Skeletal muscle tissue (tissue), 4 donors: ENCODE measurements around the gene CEP104. TPM values are rescaled to one million over a fixed set of nuclear protein-coding genes. Genes with fewer than 3 reads are reported as not detected.
A peak's percentile ranks its signal among the peaks of the same experiment; 100 is the strongest.
"Not testable (repeated sequence)": the region's sequence is repeated elsewhere in the genome, so short reads cannot be mapped to it uniquely, and the experiment has no call there.

Experiments used
- H3K27ac ChIP-seq: one replicate; pipeline ENCODE4 v1.7.0; 2013; ENCODE audit warnings: mild to moderate bottlenecking, low read depth, low read length, inconsistent platforms
- H3K27me3 ChIP-seq, 3 donors: one replicate each; pipeline ENCODE4 v1.7.0; 2013; ENCODE audit warnings: low read length in 3 of 3; ENCODE audit not compliant: control insufficient read depth in 3 of 3, insufficient read depth in 3 of 3
- H3K36me3 ChIP-seq, 3 donors: one replicate each; pipeline ENCODE4 v1.7.0; 2013; ENCODE audit warnings: low read length in 3 of 3; ENCODE audit not compliant: control insufficient read depth in 3 of 3, insufficient read depth in 3 of 3
- H3K4me1 ChIP-seq, 3 donors: one replicate each; pipeline ENCODE4 v1.7.0; 2013; ENCODE audit warnings: low read length in 3 of 3, mild to moderate bottlenecking in 3 of 3; ENCODE audit not compliant: control insufficient read depth in 3 of 3, insufficient read depth in 3 of 3
- H3K4me3 ChIP-seq, 3 donors: one replicate each; pipeline ENCODE4 v1.7.0; 2013; ENCODE audit warnings: low read length in 3 of 3
- H3K9ac ChIP-seq, 3 donors: one replicate each; pipeline ENCODE4 v1.7.0; 2013; ENCODE audit warnings: low read length in 3 of 3, mild to moderate bottlenecking in 3 of 3, moderate library complexity in 2 of 3, low read depth in 1 of 3
- H3K9me3 ChIP-seq, 3 donors: one replicate each; pipeline ENCODE4 v1.7.0; 2013; ENCODE audit warnings: low read length in 3 of 3; ENCODE audit not compliant: control insufficient read depth in 3 of 3
- total RNA-seq: library from RNA; depleted of rRNA; stranded (reverse); fragments of >200 nt; gene quantifications from one replicate; pipeline ENCODE4 v1.2.3, GENCODE V29; 2014
- donor health status: Osteomylitis.

CEP104 gene
- total RNA-seq, 1 donor from 2014 or later: 26.1 TPM

DNA sequence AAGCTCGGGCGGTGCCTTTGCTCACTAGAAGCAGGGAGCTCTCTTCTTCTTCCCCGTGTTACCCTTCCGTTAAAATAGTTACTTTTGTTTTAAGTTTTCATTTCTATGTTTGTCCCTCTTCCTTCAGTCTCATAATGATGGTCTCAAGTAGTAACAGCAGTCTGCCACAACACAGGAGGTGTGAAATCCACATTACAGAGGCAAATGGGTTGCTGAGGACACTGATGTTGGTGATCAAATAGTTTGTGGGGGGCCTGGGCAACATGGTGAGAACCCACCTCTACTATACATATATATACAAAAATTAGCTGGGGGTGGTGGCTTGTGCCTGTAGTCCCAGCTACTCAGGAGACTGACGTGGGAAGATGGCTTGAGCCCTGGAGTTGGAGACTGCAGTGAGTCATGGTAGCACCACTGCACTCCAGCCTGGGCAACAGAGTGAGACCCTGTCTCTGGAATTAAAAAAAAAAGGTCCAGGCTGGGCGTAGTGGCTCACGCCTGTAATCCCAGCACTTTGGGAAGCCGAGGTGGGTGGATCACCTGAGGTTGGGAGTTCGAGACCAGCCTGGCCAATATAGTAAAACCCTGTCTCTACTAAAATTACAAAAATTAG is 46.8 kb downstream of the CEP104 start:
- not testable (repeated sequence) for H3K4me1 ChIP-seq, H3K27me3 ChIP-seq, H3K9me3 ChIP-seq, H3K9ac ChIP-seq, H3K4me3 ChIP-seq, H3K27ac ChIP-seq
- peaks cover 12 to 14% (median 13%) of the 10 kb centered on the region in 3 donors for H3K36me3 ChIP-seq

DNA sequence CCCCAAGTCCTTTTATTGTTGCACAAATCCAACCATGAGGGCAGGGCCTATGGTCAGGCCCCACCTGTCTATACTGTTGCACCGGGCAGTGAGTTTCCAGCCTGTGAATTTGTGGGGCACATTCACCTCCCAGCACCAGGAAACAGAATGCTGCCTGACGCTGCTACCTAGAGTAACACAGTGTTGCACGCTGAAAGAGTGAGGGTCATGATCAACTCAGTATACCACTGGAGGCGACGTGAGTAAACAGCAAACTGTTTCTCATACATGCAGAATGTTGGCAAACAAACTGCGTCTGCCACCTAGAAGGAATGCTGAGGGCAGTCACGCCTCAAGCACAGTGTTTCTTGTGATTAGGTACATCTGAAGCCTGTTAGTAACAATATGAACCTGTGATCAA is 47.3 kb downstream of the CEP104 start:
- no peak overlapping the region for H3K9ac ChIP-seq
- no peaks in the 10 kb centered on the region for H3K4me1 ChIP-seq
- no peaks in the 10 kb centered on the region for H3K9me3 ChIP-seq
- no peak overlapping the region for H3K27ac ChIP-seq
- peaks cover 2 to 12% (median 8%) of the 10 kb centered on the region in 3 donors for H3K27me3 ChIP-seq
- H3K36me3 ChIP-seq: peaks cover 7 to 8% (median 7%) of the 10 kb centered on the region in 3 donors
- H3K4me3 ChIP-seq: no peak overlapping the region

DNA sequence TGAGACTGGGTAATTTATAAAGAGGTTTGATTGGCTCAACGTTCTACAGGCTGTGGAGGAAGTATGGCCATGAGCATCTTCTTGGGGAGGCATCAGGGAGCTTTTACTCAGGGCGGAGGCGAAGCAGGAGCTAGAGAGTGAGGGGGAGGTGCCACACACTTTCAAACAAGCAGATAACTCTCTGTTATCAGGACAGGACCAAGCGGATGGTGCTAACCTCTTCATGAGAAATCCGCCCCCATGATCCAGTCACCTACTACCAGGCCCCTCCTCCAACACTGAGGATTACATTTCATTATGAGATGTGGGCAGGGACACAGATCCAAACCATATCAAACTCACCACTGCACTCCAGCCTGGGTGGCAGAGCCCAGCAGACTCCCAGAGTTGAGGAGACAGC is 49.2 kb downstream of the CEP104 start:
- no peaks in the 10 kb centered on the region for H3K36me3 ChIP-seq
- H3K27me3 ChIP-seq: peaks cover 8 to 21% (median 15%) of the 10 kb centered on the region in 3 donors
- H3K9me3 ChIP-seq: no peaks in the 10 kb centered on the region
- H3K9ac ChIP-seq: no peak overlapping the region
- H3K27ac ChIP-seq: no peak overlapping the region
- no peak overlapping the region for H3K4me3 ChIP-seq
- no peaks in the 10 kb centered on the region for H3K4me1 ChIP-seq

DNA sequence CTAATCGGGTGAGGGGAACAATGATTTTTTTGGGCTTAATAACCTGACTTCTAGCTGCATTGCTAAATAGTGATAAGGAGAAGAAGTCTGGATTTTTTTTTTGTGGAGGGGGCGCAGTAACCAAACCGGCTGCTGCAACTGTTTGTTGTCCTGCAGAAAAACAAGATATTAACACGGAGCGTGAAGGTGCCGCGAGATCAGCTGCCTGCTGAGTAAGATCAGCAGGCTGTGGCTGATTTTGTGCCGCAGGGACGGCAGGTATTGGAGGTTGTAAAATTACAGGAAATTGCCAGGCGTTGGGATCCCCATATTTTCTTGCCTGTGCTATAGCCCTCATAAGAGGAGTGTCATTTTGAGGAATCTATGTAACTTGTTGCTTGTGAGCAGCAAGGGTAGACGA is 52.0 kb downstream of the CEP104 start:
- Histone ChIP-seq H3K4me3 (no peak overlapping the region), H3K27ac (no peak overlapping the region), H3K36me3 (no peaks in the 10 kb centered on the region), H3K9me3 (no peaks in the 10 kb centered on the region), H3K27me3 (peaks cover 8 to 26% (median 20%) of the 10 kb centered on the region in 3 donors), H3K4me1 (peaks cover 0 to 2% (median 0%) of the 10 kb centered on the region in 3 donors), H3K9ac (no peak overlapping the region)

DNA sequence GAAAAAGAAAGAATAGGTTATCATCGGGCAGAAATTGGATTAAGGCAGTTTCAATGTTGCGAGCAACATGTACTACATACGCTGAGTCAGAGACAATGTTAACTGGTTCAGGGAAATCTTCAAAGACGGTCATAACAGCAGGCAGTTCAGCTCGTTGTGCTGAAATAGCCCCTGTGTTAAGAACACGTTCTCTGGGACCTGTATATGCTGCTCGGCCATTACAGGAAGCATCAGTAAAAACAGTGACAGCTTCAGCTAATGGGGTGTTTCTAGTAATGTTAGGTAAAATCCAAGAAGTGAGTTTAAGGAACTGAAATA is 52.4 kb downstream of the CEP104 start:
- H3K27me3 ChIP-seq: peaks cover 8 to 31% (median 24%) of the 10 kb centered on the region in 3 donors
- H3K27ac ChIP-seq, H3K9ac ChIP-seq, H3K4me1 ChIP-seq, H3K9me3 ChIP-seq, H3K36me3 ChIP-seq, H3K4me3 ChIP-seq: not testable (repeated sequence)

DNA sequence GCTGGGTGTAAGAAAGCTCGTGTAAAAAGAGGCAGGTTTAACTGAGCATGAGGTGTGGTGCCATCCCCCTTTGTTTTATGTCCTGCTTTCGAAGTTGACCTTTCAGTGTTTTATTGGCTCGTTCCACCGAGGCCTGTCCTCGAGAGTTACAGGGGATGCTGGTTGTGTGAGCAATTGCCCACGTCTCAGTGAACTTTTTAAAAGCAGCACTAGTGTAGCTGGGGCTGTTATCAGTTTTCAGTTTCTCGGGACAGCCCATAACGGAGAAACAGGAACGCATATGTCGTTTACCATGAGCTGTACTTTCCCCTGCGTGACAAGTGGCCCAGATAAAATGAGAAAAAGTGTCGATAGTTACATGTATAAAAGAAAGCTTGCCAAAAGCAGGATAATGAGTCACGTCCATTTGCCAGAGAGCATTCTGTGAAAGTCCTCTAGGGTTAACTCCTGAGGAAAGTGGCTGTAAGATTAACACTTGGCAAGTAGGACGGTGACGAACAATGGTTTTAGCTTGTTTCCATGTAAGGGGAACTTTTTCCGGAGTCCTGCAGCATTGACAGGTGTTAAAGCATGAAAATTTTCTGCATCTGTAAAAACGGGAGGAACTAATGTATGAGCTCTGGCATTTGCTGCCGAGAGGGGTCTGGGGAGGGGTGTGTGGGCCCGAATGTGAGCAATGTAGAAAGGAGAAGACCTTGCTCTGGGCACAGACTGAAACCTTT is 52.9 kb downstream of the CEP104 start:
- Histone ChIP-seq H3K9ac (no peak overlapping the region), H3K27ac (no peak overlapping the region), H3K27me3 (peaks cover 8 to 31% (median 24%) of the 10 kb centered on the region in 3 donors), H3K4me1 (peaks cover 0 to 2% (median 0%) of the 10 kb centered on the region in 3 donors), H3K4me3 (no peak overlapping the region), H3K9me3 (no peaks in the 10 kb centered on the region), H3K36me3 (no peaks in the 10 kb centered on the region)

DNA sequence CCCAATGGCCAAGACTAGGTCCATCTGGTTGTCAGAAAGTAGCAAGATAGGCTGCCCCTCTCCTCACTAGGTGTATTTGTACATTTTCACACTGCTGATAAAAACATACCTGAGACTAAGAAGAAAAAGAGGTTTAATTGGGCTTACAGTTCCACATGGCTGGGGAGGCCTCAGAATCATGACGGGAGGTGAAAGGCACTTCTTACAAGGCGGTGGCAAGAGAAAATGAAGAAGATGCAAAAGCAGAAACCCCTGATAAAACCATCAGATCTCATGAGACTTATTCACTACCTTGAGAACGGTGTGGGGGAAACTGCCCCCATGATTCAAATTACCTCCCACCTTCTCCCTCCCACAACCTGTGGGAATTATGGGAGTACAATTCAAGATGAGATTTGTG is 56.2 kb downstream of the CEP104 start:
- peaks cover 7 to 26% (median 24%) of the 10 kb centered on the region in 3 donors for H3K27me3 ChIP-seq
- not testable (repeated sequence) for H3K9ac ChIP-seq

DNA sequence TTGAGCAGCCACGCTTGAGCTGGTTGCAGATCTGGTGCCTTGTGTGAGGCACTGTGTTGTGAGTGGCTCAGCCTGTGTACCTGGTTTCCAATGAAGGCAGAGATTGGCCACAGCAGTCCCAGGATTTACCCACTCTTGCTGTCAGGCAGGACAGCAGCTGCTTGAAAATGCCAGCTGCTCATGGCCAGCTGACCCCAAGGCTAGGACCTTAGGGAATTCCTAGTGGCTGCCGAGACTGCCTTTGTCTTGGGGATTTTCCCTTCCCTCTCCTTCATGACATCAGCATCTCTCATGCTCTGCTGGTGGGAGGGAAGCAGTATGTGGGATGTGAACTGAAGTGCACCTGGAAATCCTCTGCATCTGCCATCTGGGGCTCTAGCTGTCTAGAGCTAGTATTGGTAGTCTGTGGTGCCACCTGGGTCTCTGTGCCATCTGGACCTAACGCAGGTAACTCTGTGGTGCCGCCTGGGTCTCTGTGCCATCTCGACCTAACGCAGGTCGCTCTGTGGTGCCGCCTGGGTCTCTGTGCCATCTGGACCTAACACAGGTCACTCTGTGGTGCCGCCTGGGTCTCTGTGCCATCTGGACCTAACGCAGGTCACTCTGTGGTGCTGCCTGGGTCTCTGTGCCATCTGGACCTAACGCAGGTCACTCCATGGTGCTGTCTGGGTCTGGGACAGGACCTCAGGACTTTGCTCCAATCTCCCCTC is 56.9 kb downstream of the CEP104 start:
- Histone ChIP-seq H3K27me3 (peaks cover under 1 to 24% (median 20%) of the 10 kb centered on the region in 3 donors), H3K9me3 (no peaks in the 10 kb centered on the region), H3K36me3 (no peaks in the 10 kb centered on the region), H3K4me3 (no peak overlapping the region), H3K27ac (no peak overlapping the region), H3K4me1 (peaks cover 4 to 12% (median 8%) of the 10 kb centered on the region in 3 donors), H3K9ac (no peak overlapping the region)

More for the DNA sequence above, 56.2 kb downstream of the CEP104 start:
- H3K4me3 ChIP-seq, H3K9me3 ChIP-seq, H3K36me3 ChIP-seq, H3K27ac ChIP-seq, H3K4me1 ChIP-seq: not testable (repeated sequence)

DNA sequence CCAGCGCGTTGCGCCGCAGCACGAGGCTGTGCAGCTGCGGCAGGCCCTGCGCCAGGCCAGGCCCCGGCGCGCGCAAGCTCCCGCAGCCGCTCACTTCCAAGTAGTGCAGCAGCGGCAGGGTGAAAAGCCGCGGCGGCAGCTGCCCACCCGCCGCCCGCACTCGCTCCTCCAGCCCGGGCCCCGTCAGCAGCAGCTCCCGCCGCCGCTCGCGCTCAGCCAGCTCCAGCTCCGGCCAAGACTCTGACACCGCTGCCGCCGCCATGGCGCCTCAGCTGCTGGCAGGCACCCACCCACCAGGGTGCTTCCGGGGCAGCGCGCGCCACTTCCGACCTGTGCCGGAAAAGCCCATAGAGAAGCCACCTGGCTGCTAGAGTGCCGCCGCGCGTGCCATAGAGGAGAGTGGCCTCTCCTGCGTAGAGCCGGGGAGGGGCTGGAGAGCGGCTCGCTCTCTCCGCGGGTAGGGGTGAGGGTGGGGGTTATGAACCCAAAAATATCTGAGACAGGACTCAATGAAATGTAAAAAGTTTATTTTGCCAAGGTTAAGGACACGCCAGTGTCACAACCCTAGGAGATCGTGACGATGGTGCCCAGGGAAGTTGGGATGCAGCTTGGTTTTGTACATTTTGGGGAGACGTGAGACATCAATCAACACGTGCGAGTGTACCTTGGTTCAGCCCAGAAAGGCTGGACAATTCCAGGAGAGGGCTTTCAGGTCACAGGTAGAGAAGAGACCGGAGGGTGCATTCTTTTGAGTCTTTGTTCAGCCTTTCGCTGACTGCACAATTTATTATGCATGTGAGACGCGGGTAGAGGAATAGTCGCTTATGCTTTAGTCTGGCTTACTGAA is 60.6 kb downstream of the CEP104 start, which contains the start of gene LRRC47:
Gene LRRC47 (minus strand): TSS at position 284 of the 847 bp plus-strand sequence. CDS start 22 bp downstream, at position 262.
- no peaks in the 10 kb centered on the region for H3K9me3 ChIP-seq
- H3K4me1 ChIP-seq: peaks cover 26 to 42% (median 28%) of the 10 kb centered on the region in 3 donors
- peak within 1 kb of the TSS; percentile 48 for H3K27ac ChIP-seq

More for the DNA sequence above, 60.6 kb downstream of the CEP104 start, which contains the start of gene LRRC47:
- H3K36me3 ChIP-seq: peaks cover 2 to 4% (median 3%) of the 10 kb centered on the region in 3 donors
- peaks cover 0 to 10% (median 7%) of the 10 kb centered on the region in 3 donors for H3K27me3 ChIP-seq
- H3K9ac ChIP-seq: peak within 1 kb of the TSS; percentile 84 to 94 (median 86)
- peak within 1 kb of the TSS; percentile 76 to 98 (median 95) for H3K4me3 ChIP-seq
